GM12878 (cell line): Measurements from ENCODE around the gene TRPM1. TPM values are rescaled to one million over a fixed set of nuclear protein-coding genes. Genes with fewer than 3 reads are reported as not detected.

Experiments used
- ATAC-seq: fragments of 200-7000 bp; cut with Tn5 transposase; 3 replicates; pipeline ENCODE4 v1.9.1; 2020; ENCODE audit warnings: mild to moderate bottlenecking, moderate library complexity
- BruUV-seq: library from RNA; stranded (reverse); fragments of 400-500 nt; replicated peaks from 2 replicates; lab custom pipeline; 2021; lab: Mats Ljungman, UMichigan
- CTCF ChIA-PET: fragments of 300-600 bp; sonication (Branson Sonifier 250); formaldehyde crosslinking; extraction: SDS; loops from one replicate; lab custom pipeline; 2021; ENCODE audit warnings: inconsistent platforms; lab: Yijun Ruan, JAX
- POLR2A ChIA-PET: fragments of 350-600 bp; formaldehyde crosslinking; extraction: SDS; loops from one replicate; lab custom pipeline; 2021; ENCODE audit warnings: inconsistent platforms; lab: Charles Lee
- RAD21 ChIA-PET: fragments of 300-600 bp; sonication (Branson Sonifier 250); formaldehyde crosslinking; loops from one replicate; lab custom pipeline; 2023; ENCODE audit warnings: antibody characterized with exemption; ENCODE audit not compliant: unreplicated experiment; lab: Charles Lee
- SMC1A ChIA-PET: fragments of 300-600 bp; sonication (Branson Sonifier 250); formaldehyde crosslinking; loops from one replicate; lab custom pipeline; 2023; ENCODE audit not compliant: unreplicated experiment, uncharacterized antibody; lab: Charles Lee
- DNase-seq: peaks from one replicate; pipeline ENCODE4 v3.0.0-alpha.2; 2011; ENCODE audit warnings: low read depth, low spot score
- FAIRE-seq: peaks from 3 replicates; lab custom pipeline; 2011; peaks lifted over from hg19 to GRCh38; lab: Jason Lieb, UNC
- H2AFZ ChIP-seq: 2 replicates; pipeline ENCODE4 v1.6.0; 2011; ENCODE audit warnings: low read depth, low read length, control low read depth; ENCODE audit not compliant: control insufficient read depth
- H3K27ac ChIP-seq: 2 replicates; pipeline ENCODE4 v1.5.1; 2011; ENCODE audit warnings: control low read depth; ENCODE audit not compliant: control insufficient read depth, insufficient read depth
- H3K27me3 ChIP-seq, 2 experiments: replicated peaks in 1 of 2; 2 replicates each; pipeline versions ENCODE4 v1.6.0 to v1.6.1; 2011; ENCODE audit warnings: low read length in 1 of 2; ENCODE audit not compliant: control insufficient read depth in 2 of 2, insufficient read depth in 2 of 2
- H3K36me3 ChIP-seq, 2 experiments: 2 replicates each; pipeline ENCODE4 v1.5.1; 2011; ENCODE audit warnings: low read length in 1 of 2; ENCODE audit not compliant: control insufficient read depth in 2 of 2, insufficient read depth in 2 of 2
- H3K4me1 ChIP-seq: 2 replicates; pipeline ENCODE4 v1.6.1; 2011; ENCODE audit warnings: mild to moderate bottlenecking, low read length, moderate library complexity, mixed read lengths; ENCODE audit not compliant: control insufficient read depth, insufficient read depth
- H3K4me2 ChIP-seq: 2 replicates; pipeline ENCODE4 v1.6.0; 2011; ENCODE audit warnings: control low read depth; ENCODE audit not compliant: control insufficient read depth, insufficient read depth
- H3K4me3 ChIP-seq: fragments of 200-600 bp; sonication (generic); 2 replicates; pipeline ENCODE4 v1.5.1; 2016
- H3K79me2 ChIP-seq: 2 replicates; pipeline ENCODE4 v1.6.0; 2011; ENCODE audit warnings: low read length; ENCODE audit not compliant: control insufficient read depth, insufficient read depth
- H3K9ac ChIP-seq: 2 replicates; pipeline ENCODE4 v1.8.0; 2011; ENCODE audit warnings: low read length, control low read depth, mixed read lengths; ENCODE audit not compliant: control insufficient read depth, insufficient read depth
- H3K9me3 ChIP-seq: replicated peaks from 3 replicates; pipeline ENCODE4 v1.5.1; 2011; ENCODE audit warnings: mild to moderate bottlenecking, low read length; ENCODE audit not compliant: control insufficient read depth, insufficient read depth
- H4K20me1 ChIP-seq: 2 replicates; pipeline ENCODE4 v1.6.0; 2011; ENCODE audit not compliant: control insufficient read depth, insufficient read depth
- CREM ChIP-seq: IDR thresholded peaks from 2 replicates; pipeline ENCODE4 v1.6.1; 2014; ENCODE audit warnings: antibody characterized with exemption, low read depth
- EP300 ChIP-seq, 2 experiments: fragments of 150-350 bp in 1 of 2; IDR thresholded peaks; 2 replicates each; pipeline ENCODE4 v1.6.1; 2011 to 2012; ENCODE audit warnings: low read depth in 2 of 2, low read length in 2 of 2, borderline replicate concordance in 1 of 2, improper control_type of control experiment in 1 of 2, inconsistent platforms in 1 of 2; ENCODE audit not compliant: control insufficient read depth in 1 of 2
- HDGF ChIP-seq: fragments of 450-650 bp; IDR thresholded peaks from 2 replicates; pipeline ENCODE4 v1.6.1; 2016; ENCODE audit warnings: antibody characterized with exemption
- MXI1 ChIP-seq: fragments of 150-350 bp; IDR thresholded peaks from 2 replicates; pipeline ENCODE4 v1.6.1; 2011; ENCODE audit warnings: low read depth, mild to moderate bottlenecking, inconsistent platforms, low read length, improper control_type of control experiment
- NFIC ChIP-seq: IDR thresholded peaks from 2 replicates; pipeline ENCODE4 v1.6.1; 2012; ENCODE audit warnings: low read depth, mild to moderate bottlenecking, inconsistent platforms, low read length, moderate library complexity
- NFXL1 ChIP-seq: fragments of 450-650 bp; IDR thresholded peaks from 2 replicates; pipeline ENCODE4 v1.6.1; 2017; ENCODE audit warnings: antibody characterized with exemption, mild to moderate bottlenecking, borderline replicate concordance
- NR2F1 ChIP-seq: fragments of 450-650 bp; conservative IDR thresholded peaks from 2 replicates; pipeline ENCODE4 v1.6.1; 2017; ENCODE audit warnings: mild to moderate bottlenecking
- RELA ChIP-seq: fragments of 450-650 bp; IDR thresholded peaks from 2 replicates; pipeline ENCODE4 v1.8.0; 2014; ENCODE audit warnings: borderline replicate concordance; ENCODE audit not compliant: partially characterized antibody
- SMAD5 ChIP-seq: IDR thresholded peaks from 2 replicates; pipeline ENCODE4 v1.6.1; 2016; ENCODE audit warnings: antibody characterized with exemption, low read depth
- TAF1 ChIP-seq: IDR thresholded peaks from 2 replicates; pipeline ENCODE4 v1.6.1; 2011; ENCODE audit warnings: mild to moderate bottlenecking, low read depth, low read length, borderline replicate concordance
- TCF7 ChIP-seq: IDR thresholded peaks from 2 replicates; pipeline ENCODE4 v1.6.1; 2014; ENCODE audit warnings: antibody characterized with exemption, borderline replicate concordance
- ZNF24 ChIP-seq: fragments of 450-650 bp; IDR thresholded peaks from 2 replicates; pipeline ENCODE4 v1.6.1; 2017; ENCODE audit warnings: antibody characterized with exemption, mild to moderate bottlenecking
- WGBS: methylation state at CpG from one replicate; pipeline ENCODE4 v1.1.6; 2016; ENCODE audit warnings: low lambda C conversion rate; ENCODE audit not compliant: insufficient replicate concordance, insufficient coverage; ENCODE audit errors: missing lambda C conversion rate; 5-methylcytosine and 5-hydroxymethylcytosine counted together
- in situ Hi-C: fragments of 300-500 bp; cut with MboI; formaldehyde crosslinking; loops from 9 replicates; pipeline ENCODE4 v1.14.3; 2018; ENCODE audit warnings: mixed read lengths
- intact Hi-C: fragments of 100-400 bp; cut with micrococcal nuclease; formaldehyde crosslinking; loops from one replicate; pipeline ENCODE4 v1.14.2; 2022; ENCODE audit not compliant: unreplicated experiment
- polyA plus RNA-seq, 11 experiments: library from polyadenylated mRNA; depleted of rRNA in 4 of 11; unstranded in 6 of 11; stranded (reverse) in 5 of 11; fragments of >200 nt; fragmentation: Nextera tagmentation in 4 of 11; fragmentation: Illumina TruSeq in 1 of 11; extraction: Ambion mirVana in 4 of 11; extraction: Trizol in 1 of 11; gene quantifications; 1 replicate in 1 of 11; 2 replicates in 10 of 11; pipeline versions ENCODE4 v1.2.1 to v1.2.3, GENCODE V29; 2011 to 2016; ENCODE audit warnings: inconsistent platforms in 2 of 11, missing spikeins in 2 of 11, low read depth in 1 of 11
- total RNA-seq, 4 experiments: library from RNA; depleted of rRNA in 3 of 4; stranded (reverse); fragments of >200 nt in 3 of 4; fragmentation: Illumina TruSeq in 1 of 4; extraction: Trizol in 1 of 4; gene quantifications; 2 replicates each; pipeline versions ENCODE4 v1.2.1 to v1.2.3, GENCODE V29; 2013 to 2021
- TF ChIP-seq, protein P1 (sequence below): fragments of 450-650 bp; conservative IDR thresholded peaks from 2 replicates; pipeline ENCODE4 v1.6.1; 2017; ENCODE audit warnings: mild to moderate bottlenecking, moderate library complexity
- TF ChIP-seq, protein P2 (sequence below): IDR thresholded peaks from 2 replicates; pipeline ENCODE4 v1.6.1; 2012; ENCODE audit warnings: low read length, inconsistent platforms
- TF ChIP-seq, protein P3 (sequence below): fragments of 450-650 bp; formaldehyde crosslinking; IDR thresholded peaks from 2 replicates; pipeline ENCODE4 v1.4.0; 2020; ENCODE audit warnings: mild to moderate bottlenecking, moderate library complexity
- TF ChIP-seq, protein P4 (sequence below): fragments of 450-650 bp; IDR thresholded peaks from 2 replicates; pipeline ENCODE4 v1.6.1; 2016; ENCODE audit warnings: mild to moderate bottlenecking

The TRPM1 gene
- total and polyA plus RNA-seq, 10 of the 15 experiments (the other 5 are each of a cell fraction or from before 2014, with no cell fraction given): 0.01 to 0.10 (median 0.05) TPM; not detected in 4

DNA sequence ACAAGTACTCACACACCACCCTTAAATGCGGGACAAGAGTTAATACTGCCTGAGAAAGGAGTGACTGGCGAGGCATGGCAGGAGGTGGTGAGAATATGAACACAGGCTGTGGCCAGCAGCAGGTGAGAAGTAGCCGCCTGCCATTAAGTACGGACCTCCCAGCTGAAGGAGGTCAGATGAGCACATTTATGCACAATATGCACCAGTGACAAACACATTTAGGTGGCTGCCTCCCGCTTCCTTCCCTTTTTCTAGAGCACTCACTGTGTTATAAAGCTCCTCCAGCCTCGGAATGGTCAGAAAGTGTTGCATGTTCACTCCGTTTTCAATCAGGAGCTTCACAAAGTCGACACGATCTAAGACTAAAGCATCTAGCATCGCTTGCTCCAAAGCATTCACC lies 52.4 kb downstream of the TRPM1 start (continued):
- TF ChIP-seq RELA: no peak
- no peak for TF ChIP-seq EP300 (IDR thresholded peaks at IDR 0.05; ENCODE audit: borderline replicate concordance in 1 of 2, control insufficient read depth in 1 of 2, low read depth in 2 of 2, low read length in 2 of 2)
- no peak for TF ChIP-seq CREM
- TF ChIP-seq HDGF: no peak

DNA sequence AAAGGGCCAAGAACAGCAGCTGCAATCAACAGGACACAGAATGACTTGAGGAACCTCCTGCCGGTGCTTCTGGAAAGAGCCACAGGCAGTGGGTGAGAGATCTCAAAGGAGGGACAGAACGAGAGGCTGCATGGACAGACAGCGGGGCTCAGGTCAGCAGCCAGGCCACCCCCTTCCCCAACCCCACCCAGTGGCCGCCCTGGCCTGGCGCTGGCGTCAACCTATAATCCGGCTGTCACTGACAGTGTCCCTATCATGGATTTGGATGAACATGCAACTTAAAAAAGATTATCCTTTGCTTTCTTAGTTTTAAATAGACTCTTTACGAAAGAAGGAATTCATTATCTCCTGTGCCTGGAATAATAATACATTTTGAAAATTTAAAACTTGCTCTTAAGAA lies 54.1 kb downstream of the TRPM1 start:
- intact Hi-C loops: no loop called here
- 77% methylated on average over 8 of the region's 8 CpGs for WGBS
- FAIRE-seq (no peak), DNase-seq (no peak), ATAC-seq (no peak)
- no peak overlapping the region for H3K4me2 ChIP-seq
- H3K9me3 ChIP-seq: no peaks in the 10 kb centered on the region
- POLR2A ChIA-PET: no interaction called here
- H3K79me2 ChIP-seq: no peaks in the 10 kb centered on the region
- no peaks in the 10 kb centered on the region for H4K20me1 ChIP-seq
- H2AFZ ChIP-seq: no peak overlapping the region
- H3K9ac ChIP-seq: no peak overlapping the region
- peaks cover 5% of the 10 kb centered on the region; the same call in 1 of the 2 replicates for H3K4me1 ChIP-seq
- SMC1A ChIA-PET: no interaction called here
- no peak overlapping the region for H3K27ac ChIP-seq
- H3K27me3 ChIP-seq: no peaks in the 10 kb centered on the region
- H3K36me3 ChIP-seq: no peaks in the 10 kb centered on the region
- in situ Hi-C loops: no loop called here
- H3K4me3 ChIP-seq: no peak overlapping the region
- no peak for TF ChIP-seq NFXL1
- TF ChIP-seq, protein P1, sequence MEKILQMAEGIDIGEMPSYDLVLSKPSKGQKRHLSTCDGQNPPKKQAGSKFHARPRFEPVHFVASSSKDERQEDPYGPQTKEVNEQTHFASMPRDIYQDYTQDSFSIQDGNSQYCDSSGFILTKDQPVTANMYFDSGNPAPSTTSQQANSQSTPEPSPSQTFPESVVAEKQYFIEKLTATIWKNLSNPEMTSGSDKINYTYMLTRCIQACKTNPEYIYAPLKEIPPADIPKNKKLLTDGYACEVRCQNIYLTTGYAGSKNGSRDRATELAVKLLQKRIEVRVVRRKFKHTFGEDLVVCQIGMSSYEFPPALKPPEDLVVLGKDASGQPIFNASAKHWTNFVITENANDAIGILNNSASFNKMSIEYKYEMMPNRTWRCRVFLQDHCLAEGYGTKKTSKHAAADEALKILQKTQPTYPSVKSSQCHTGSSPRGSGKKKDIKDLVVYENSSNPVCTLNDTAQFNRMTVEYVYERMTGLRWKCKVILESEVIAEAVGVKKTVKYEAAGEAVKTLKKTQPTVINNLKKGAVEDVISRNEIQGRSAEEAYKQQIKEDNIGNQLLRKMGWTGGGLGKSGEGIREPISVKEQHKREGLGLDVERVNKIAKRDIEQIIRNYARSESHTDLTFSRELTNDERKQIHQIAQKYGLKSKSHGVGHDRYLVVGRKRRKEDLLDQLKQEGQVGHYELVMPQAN: no peak
- no peak for TF ChIP-seq NR2F1
- TF ChIP-seq MXI1: no peak
- TF ChIP-seq, protein P2, sequence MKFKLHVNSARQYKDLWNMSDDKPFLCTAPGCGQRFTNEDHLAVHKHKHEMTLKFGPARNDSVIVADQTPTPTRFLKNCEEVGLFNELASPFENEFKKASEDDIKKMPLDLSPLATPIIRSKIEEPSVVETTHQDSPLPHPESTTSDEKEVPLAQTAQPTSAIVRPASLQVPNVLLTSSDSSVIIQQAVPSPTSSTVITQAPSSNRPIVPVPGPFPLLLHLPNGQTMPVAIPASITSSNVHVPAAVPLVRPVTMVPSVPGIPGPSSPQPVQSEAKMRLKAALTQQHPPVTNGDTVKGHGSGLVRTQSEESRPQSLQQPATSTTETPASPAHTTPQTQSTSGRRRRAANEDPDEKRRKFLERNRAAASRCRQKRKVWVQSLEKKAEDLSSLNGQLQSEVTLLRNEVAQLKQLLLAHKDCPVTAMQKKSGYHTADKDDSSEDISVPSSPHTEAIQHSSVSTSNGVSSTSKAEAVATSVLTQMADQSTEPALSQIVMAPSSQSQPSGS: no peak
- TF ChIP-seq ZNF24: no peak
- TF ChIP-seq, protein P3, sequence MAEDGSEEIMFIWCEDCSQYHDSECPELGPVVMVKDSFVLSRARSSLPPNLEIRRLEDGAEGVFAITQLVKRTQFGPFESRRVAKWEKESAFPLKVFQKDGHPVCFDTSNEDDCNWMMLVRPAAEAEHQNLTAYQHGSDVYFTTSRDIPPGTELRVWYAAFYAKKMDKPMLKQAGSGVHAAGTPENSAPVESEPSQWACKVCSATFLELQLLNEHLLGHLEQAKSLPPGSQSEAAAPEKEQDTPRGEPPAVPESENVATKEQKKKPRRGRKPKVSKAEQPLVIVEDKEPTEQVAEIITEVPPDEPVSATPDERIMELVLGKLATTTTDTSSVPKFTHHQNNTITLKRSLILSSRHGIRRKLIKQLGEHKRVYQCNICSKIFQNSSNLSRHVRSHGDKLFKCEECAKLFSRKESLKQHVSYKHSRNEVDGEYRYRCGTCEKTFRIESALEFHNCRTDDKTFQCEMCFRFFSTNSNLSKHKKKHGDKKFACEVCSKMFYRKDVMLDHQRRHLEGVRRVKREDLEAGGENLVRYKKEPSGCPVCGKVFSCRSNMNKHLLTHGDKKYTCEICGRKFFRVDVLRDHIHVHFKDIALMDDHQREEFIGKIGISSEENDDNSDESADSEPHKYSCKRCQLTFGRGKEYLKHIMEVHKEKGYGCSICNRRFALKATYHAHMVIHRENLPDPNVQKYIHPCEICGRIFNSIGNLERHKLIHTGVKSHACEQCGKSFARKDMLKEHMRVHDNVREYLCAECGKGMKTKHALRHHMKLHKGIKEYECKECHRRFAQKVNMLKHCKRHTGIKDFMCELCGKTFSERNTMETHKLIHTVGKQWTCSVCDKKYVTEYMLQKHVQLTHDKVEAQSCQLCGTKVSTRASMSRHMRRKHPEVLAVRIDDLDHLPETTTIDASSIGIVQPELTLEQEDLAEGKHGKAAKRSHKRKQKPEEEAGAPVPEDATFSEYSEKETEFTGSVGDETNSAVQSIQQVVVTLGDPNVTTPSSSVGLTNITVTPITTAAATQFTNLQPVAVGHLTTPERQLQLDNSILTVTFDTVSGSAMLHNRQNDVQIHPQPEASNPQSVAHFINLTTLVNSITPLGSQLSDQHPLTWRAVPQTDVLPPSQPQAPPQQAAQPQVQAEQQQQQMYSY (CRISPR knock-in tag): no peak
- TF ChIP-seq, protein P4, sequence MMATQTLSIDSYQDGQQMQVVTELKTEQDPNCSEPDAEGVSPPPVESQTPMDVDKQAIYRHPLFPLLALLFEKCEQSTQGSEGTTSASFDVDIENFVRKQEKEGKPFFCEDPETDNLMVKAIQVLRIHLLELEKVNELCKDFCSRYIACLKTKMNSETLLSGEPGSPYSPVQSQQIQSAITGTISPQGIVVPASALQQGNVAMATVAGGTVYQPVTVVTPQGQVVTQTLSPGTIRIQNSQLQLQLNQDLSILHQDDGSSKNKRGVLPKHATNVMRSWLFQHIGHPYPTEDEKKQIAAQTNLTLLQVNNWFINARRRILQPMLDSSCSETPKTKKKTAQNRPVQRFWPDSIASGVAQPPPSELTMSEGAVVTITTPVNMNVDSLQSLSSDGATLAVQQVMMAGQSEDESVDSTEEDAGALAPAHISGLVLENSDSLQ: no peak
- TF ChIP-seq TCF7: no peak
- TF ChIP-seq SMAD5: no peak
- TF ChIP-seq TAF1: no peak
- TF ChIP-seq NFIC: no peak
- CTCF ChIA-PET: no interaction called here
- BruUV-seq: no TSS peak
- RAD21 ChIA-PET: no interaction called here
